Natural killer cell (primary cell): Measurements from ENCODE around the gene TUBB. TPM values are rescaled to one million over a fixed set of nuclear protein-coding genes. Genes with fewer than 3 reads are reported as not detected.

Experiments
- ATAC-seq, 3 donors: fragments of 150-1000 bp in 2 of 3; fragments of 200-7000 bp in 1 of 3; cut with Tn5 transposase; 1 replicate in 1 of 3; 2 replicates in 2 of 3; pipeline ENCODE4 v1.10.0; 2021; ENCODE audit warnings: mild to moderate bottlenecking in 2 of 3, moderate library complexity in 2 of 3
- DNase-seq, 2 donors: peaks; one replicate each; pipeline versions ENCODE4 v3.0.0 to v3.0.0-alpha.2; 2013 to 2021; ENCODE audit warnings: mixed read lengths in 1 of 2
- H3K27ac ChIP-seq: one replicate; pipeline ENCODE4 v1.5.1; 2013; ENCODE audit warnings: mild to moderate bottlenecking, low read length
- H3K27me3 ChIP-seq: one replicate; pipeline ENCODE4 v1.6.1; 2013; ENCODE audit warnings: low read length; ENCODE audit not compliant: control insufficient read depth, insufficient read depth
- H3K36me3 ChIP-seq: one replicate; pipeline ENCODE4 v1.6.1; 2013; ENCODE audit warnings: low read length; ENCODE audit not compliant: control insufficient read depth, insufficient read depth
- H3K4me1 ChIP-seq: one replicate; pipeline ENCODE4 v1.6.1; 2013; ENCODE audit warnings: low read length; ENCODE audit not compliant: control insufficient read depth, insufficient read depth
- H3K4me3 ChIP-seq: one replicate; pipeline ENCODE4 v1.5.1; 2013; ENCODE audit warnings: low read length
- H3K9me3 ChIP-seq: one replicate; pipeline ENCODE4 v1.6.1; 2013; ENCODE audit warnings: low read length; ENCODE audit not compliant: control insufficient read depth, insufficient read depth
- H3K27ac Mint-ChIP-seq, 2 donors: one replicate each; pipeline ENCODE4 v1.8.0; 2022; ENCODE audit warnings: mild to moderate bottlenecking in 2 of 2, mixed read lengths in 2 of 2, moderate library complexity in 1 of 2
- H3K27me3 Mint-ChIP-seq, 2 donors: one replicate each; pipeline ENCODE4 v1.8.0; 2022; ENCODE audit warnings: low read depth in 2 of 2, mixed read lengths in 2 of 2
- H3K36me3 Mint-ChIP-seq: one replicate; pipeline ENCODE4 v1.8.0; 2022; ENCODE audit warnings: mixed read lengths
- H3K4me1 Mint-ChIP-seq, 2 donors: one replicate each; pipeline ENCODE4 v1.8.0; 2022; ENCODE audit warnings: mixed read lengths in 2 of 2
- H3K4me3 Mint-ChIP-seq: one replicate; pipeline ENCODE4 v1.8.0; 2022; ENCODE audit warnings: mild to moderate bottlenecking, moderate library complexity, mixed read lengths
- H3K9me3 Mint-ChIP-seq, 2 donors: one replicate each; pipeline ENCODE4 v1.8.0; 2022; ENCODE audit warnings: mixed read lengths in 2 of 2
- CTCF ChIP-seq: fragments of 200-600 bp; IDR thresholded peaks from one replicate; pipeline ENCODE4 v1.8.0; 2022; ENCODE audit warnings: antibody characterized with exemption
- WGBS: methylation state at CpG from one replicate; pipeline ENCODE4 v1.1.7; 2013; ENCODE audit warnings: missing lambda C conversion rate; ENCODE audit not compliant: insufficient coverage; 5-methylcytosine and 5-hydroxymethylcytosine counted together
- intact Hi-C: fragments of 100-400 bp; cut with micrococcal nuclease; formaldehyde crosslinking; loops from one replicate; pipeline ENCODE4 v1.14.2; 2022
- total RNA-seq, 4 donors: library from RNA; stranded (reverse); fragments of 120-200 nt in 1 of 4; gene quantifications; one replicate each; pipeline versions ENCODE4 v1.2.3 to v1.2.4, GENCODE V29; 2013 to 2022

Gene TUBB
- total RNA-seq, 3 donors from 2014 or later (not counting 1 experiment from before 2014, with no cell fraction given): 121 to 168 (median 127) TPM

DNA sequence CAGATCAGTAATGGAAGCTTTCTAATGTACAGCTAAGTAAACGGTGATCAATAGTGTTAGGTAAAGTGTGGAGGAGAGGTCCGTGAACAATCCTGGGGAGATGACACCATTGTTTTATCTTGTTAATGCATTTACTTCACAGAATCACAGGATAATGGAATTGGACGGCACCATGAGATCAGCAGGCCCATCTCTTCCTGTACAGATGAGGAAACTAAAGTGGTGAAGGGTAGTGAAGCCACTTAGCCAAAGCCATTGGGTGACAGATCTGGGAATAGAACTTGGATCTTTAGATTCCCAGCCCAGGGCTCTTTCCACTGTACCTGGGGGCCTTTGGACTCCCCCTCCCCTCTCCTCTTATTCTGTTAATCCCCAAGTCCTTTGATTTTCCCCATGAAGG is 50.4 kb downstream of the TUBB start:
- Mint-ChIP-seq H3K36me3 (no peaks in the 10 kb centered on the region), H3K27ac (no peak overlapping the region)
- no peak for TF ChIP-seq CTCF

DNA sequence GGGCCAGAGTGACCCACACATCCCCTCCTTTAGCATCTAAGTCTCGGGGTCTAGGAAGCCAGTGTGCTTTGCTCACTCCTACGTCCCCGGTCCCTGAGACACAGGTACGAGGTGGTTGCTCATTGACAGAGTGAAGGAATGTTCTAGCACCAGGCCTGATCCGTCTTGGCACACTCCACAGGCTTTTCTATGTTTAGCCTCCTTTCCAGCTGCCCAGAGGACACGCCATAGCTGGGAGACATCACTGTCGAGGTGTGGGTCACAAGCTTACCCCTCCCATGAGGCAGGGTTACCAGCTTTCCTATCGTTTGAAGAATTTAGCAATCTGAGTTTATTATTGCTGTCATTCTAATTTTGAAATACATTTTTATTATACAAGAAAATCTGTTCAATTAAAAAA is 54.5 kb downstream of the TUBB start:
- peaks cover 11 to 13% of the 10 kb centered on the region in 2 donors for H3K4me1 Mint-ChIP-seq
- TF ChIP-seq CTCF: no peak
- intact Hi-C loops: no loop called here
- no peak overlapping the region for H3K27ac Mint-ChIP-seq
- H3K9me3 Mint-ChIP-seq: no peaks in the 10 kb centered on the region
- H3K9me3 ChIP-seq: no peaks in the 10 kb centered on the region
- no peaks in the 10 kb centered on the region for H3K36me3 ChIP-seq
- 94% methylated on average over 7 of the region's 8 CpGs for WGBS
- no peak overlapping the region for H3K4me3 ChIP-seq
- ATAC-seq (no peak), DNase-seq (no peak)
- H3K4me1 ChIP-seq: peaks cover 3% of the 10 kb centered on the region
- H3K27me3 Mint-ChIP-seq: peaks cover 0 to 4% of the 10 kb centered on the region in 2 donors
- no peaks in the 10 kb centered on the region for H3K27me3 ChIP-seq
- H3K36me3 Mint-ChIP-seq: no peaks in the 10 kb centered on the region
- no peak overlapping the region for H3K4me3 Mint-ChIP-seq
- no peak overlapping the region for H3K27ac ChIP-seq

More for the DNA sequence above, 50.4 kb downstream of the TUBB start:
- no peaks in the 10 kb centered on the region for H3K36me3 ChIP-seq
- DNase-seq (no peak), ATAC-seq (no peak)
- H3K4me3 ChIP-seq: no peak overlapping the region
- Mint-ChIP-seq H3K4me1 (peaks cover 30 to 32% of the 10 kb centered on the region in 2 donors), H3K9me3 (no peaks in the 10 kb centered on the region), H3K4me3 (no peak overlapping the region), H3K27me3 (no peaks in the 10 kb centered on the region)
- H3K27ac ChIP-seq: no peak overlapping the region
- H3K9me3 ChIP-seq: no peaks in the 10 kb centered on the region
- H3K4me1 ChIP-seq: peaks cover 15% of the 10 kb centered on the region
- WGBS: 100% methylated on average over 2 of the region's 3 CpGs
- H3K27me3 ChIP-seq: no peaks in the 10 kb centered on the region
- intact Hi-C loops: no loop called here

Other genes with a start within 250 kb of the TUBB start
- gene HLA-E, start 230.8 kb upstream of the TUBB start, total RNA-seq: 1,000 to 10,000 TPM; 1,807 to 2,048 (median 1,904) TPM
- gene GNL1, start 163.9 kb upstream of the TUBB start, total RNA-seq: 100 to 1,000 TPM; 137 to 208 (median 187) TPM
- 10 to 100 TPM in 2 of 3 donors, 1 to 10 TPM in 1; 9.5 to 14.8 (median 13.9) TPM for gene PRR3, start 163.1 kb upstream of the TUBB start, total RNA-seq
- 100 to 1,000 TPM in 2 of 3 donors, 10 to 100 TPM in 1; 91.4 to 138 (median 138) TPM for gene ABCF1, start 148.9 kb upstream of the TUBB start, total RNA-seq
- 100 to 1,000 TPM; 151 to 222 (median 174) TPM for gene PPP1R10, start 103.1 kb upstream of the TUBB start, total RNA-seq
- 10 to 100 TPM; 14.2 to 19.9 (median 16.6) TPM for gene MRPS18B, start 102.5 kb upstream of the TUBB start, total RNA-seq
- gene ATAT1, start 93.5 kb upstream of the TUBB start, total RNA-seq: 10 to 100 TPM in 1 of 3 donors, 1 to 10 TPM in 2; 8.1 to 10.8 (median 8.9) TPM
- gene C6orf136, start 73.2 kb upstream of the TUBB start, total RNA-seq: 10 to 100 TPM; 39.4 to 51.4 (median 50.9) TPM
- 10 to 100 TPM; 27.3 to 35.7 (median 27.7) TPM for gene DHX16, start 47.3 kb upstream of the TUBB start, total RNA-seq
- 100 to 1,000 TPM; 183 to 260 (median 219) TPM for gene PPP1R18, start 33.7 kb upstream of the TUBB start, total RNA-seq
- 1 to 10 TPM; 7.4 to 8.9 (median 8.7) TPM for gene NRM, start 29.4 kb upstream of the TUBB start, total RNA-seq
- 10 to 100 TPM; 61.2 to 77.0 (median 64.5) TPM for gene MDC1, start 3.1 kb upstream of the TUBB start, total RNA-seq
- 100 to 1,000 TPM in 1 of 3 donors, 10 to 100 TPM in 2; 73.1 to 113 (median 94.2) TPM for gene FLOT1, start 22.3 kb downstream of the TUBB start, total RNA-seq
- 100 to 1,000 TPM in 1 of 3 donors, 10 to 100 TPM in 2; 39.7 to 105 (median 66.5) TPM for gene IER3, start 24.2 kb downstream of the TUBB start, total RNA-seq
- 1 to 10 TPM; 2.6 to 7.4 (median 5.2) TPM for gene DDR1, start 164.2 kb downstream of the TUBB start, total RNA-seq
- 10 to 100 TPM; 13.5 to 17.9 (median 15.7) TPM for gene GTF2H4, start 187.9 kb downstream of the TUBB start, total RNA-seq
- gene VARS2, start 193.9 kb downstream of the TUBB start, total RNA-seq: 10 to 100 TPM; 16.9 to 36.7 (median 24.5) TPM
- gene SFTA2, start 211.8 kb downstream of the TUBB start, total RNA-seq: not detected
- not detected for gene MUCL3, start 220.6 kb downstream of the TUBB start, total RNA-seq